Esophagus squamous epithelium (tissue), 4 donors: Measurements from ENCODE around the gene SLC25A44.

Experiments used
- POLR2A ChIP-seq, 4 donors: fragments of 450-650 bp; IDR thresholded peaks; one replicate each; pipeline ENCODE4 v1.6.1; 2017; ENCODE audit warnings: antibody characterized with exemption in 4 of 4, mild to moderate bottlenecking in 4 of 4, moderate library complexity in 3 of 4
- TF ChIP-seq, protein P1 (sequence below), 6 experiments: fragments of 450-650 bp in 4 of 6; fragments of 200-600 bp in 2 of 6; sonication (generic) in 2 of 6; IDR thresholded peaks; one replicate each; pipeline ENCODE4 v1.5.1; 2016 to 2019; ENCODE audit warnings: antibody characterized with exemption in 6 of 6, mild to moderate bottlenecking in 4 of 6, moderate library complexity in 4 of 6

DNA sequence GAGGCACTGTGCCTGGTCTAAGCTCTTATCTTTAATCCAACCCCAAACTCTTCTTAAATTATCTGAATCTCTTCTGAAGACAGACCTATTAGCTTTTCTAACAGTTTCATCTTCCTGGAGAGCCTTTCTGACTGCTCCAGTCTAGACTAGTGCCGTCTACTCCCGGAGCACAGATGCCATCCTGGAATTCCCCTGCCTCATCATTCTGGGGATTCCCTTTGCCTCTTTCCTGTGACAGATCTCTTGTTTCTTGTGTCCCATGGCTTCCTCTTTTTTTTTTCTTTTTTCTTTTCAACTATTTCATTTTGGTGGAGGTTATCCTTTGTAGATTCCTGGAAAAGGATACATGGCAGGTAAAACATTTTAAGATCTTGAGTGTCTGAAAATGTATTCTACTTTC lies 28.8 kb upstream of the SLC25A44 start:
- TF ChIP-seq, protein P1, sequence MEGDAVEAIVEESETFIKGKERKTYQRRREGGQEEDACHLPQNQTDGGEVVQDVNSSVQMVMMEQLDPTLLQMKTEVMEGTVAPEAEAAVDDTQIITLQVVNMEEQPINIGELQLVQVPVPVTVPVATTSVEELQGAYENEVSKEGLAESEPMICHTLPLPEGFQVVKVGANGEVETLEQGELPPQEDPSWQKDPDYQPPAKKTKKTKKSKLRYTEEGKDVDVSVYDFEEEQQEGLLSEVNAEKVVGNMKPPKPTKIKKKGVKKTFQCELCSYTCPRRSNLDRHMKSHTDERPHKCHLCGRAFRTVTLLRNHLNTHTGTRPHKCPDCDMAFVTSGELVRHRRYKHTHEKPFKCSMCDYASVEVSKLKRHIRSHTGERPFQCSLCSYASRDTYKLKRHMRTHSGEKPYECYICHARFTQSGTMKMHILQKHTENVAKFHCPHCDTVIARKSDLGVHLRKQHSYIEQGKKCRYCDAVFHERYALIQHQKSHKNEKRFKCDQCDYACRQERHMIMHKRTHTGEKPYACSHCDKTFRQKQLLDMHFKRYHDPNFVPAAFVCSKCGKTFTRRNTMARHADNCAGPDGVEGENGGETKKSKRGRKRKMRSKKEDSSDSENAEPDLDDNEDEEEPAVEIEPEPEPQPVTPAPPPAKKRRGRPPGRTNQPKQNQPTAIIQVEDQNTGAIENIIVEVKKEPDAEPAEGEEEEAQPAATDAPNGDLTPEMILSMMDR (IDR thresholded peaks at IDR 0.05): no peak
- no peak for TF ChIP-seq POLR2A (IDR thresholded peaks at IDR 0.05)
